Neutrophil (primary cell): Measurements from ENCODE around the gene RABGGTB.

Experiments used
- H3K27ac ChIP-seq: fragments of 200-600 bp; sonication (generic); 2 replicates; pipeline ENCODE4 v1.5.1; 2016; ENCODE audit warnings: mild to moderate bottlenecking, moderate library complexity
- H3K27me3 ChIP-seq: fragments of 200-600 bp; sonication (generic); 2 replicates; pipeline ENCODE4 v1.6.0; 2016; ENCODE audit warnings: mild to moderate bottlenecking
- H3K36me3 ChIP-seq: fragments of 200-600 bp; sonication (generic); 2 replicates; pipeline ENCODE4 v1.5.1; 2017
- H3K4me1 ChIP-seq, 2 experiments: fragments of 200-600 bp in 1 of 2; sonication (generic) in 1 of 2; 1 replicate in 1 of 2; 2 replicates in 1 of 2; pipeline versions ENCODE4 v1.5.1 to v1.6.1; 2013 to 2016; ENCODE audit warnings: low read depth in 1 of 2, low read length in 1 of 2, mild to moderate bottlenecking in 1 of 2, moderate library complexity in 1 of 2; ENCODE audit not compliant: control insufficient read depth in 1 of 2, insufficient read depth in 1 of 2
- H3K4me3 ChIP-seq, 2 experiments: fragments of 200-600 bp in 1 of 2; sonication (generic) in 1 of 2; 1 replicate in 1 of 2; 2 replicates in 1 of 2; pipeline ENCODE4 v1.5.1; 2013 to 2016; ENCODE audit warnings: low read depth in 1 of 2, low read length in 1 of 2, mild to moderate bottlenecking in 1 of 2, moderate library complexity in 1 of 2
- H3K9me3 ChIP-seq: fragments of 200-600 bp; sonication (generic); 2 replicates; pipeline ENCODE4 v1.5.1; 2016
- CTCF ChIP-seq: fragments of 200-600 bp; sonication (generic); IDR thresholded peaks from 2 replicates; pipeline ENCODE4 v1.5.1; 2016; ENCODE audit warnings: antibody characterized with exemption

The RABGGTB gene

DNA sequence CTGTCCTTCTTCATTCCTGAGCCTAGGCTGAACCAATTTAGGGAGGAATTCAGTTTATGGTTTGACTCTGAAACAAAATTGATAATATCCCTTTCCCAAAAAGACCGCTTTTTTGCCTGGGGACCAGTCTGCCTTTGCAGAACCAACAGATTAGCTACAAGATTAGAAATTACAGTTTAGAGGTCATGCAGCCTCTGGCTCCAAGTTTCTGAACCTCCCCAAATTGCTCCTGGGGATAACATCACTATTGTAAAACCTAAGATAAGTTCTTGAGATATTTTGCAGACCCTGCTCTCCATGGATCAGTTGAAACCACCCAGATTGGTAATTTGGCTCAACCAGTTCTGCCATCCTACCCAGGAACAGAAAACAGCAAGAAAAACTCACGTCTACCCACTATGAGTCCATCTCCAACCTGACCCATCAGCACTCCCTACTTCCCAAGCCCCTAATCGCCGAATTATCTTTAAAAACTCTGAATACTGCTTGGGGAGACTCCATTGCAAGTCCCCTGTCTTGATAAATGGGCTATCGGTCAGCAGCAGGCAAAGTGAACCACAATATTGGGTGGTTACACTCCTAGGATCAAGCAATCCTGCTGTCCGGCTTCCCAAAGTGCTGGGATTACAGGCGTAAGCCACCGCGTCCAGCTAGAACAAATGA is 605 bp upstream of the RABGGTB start:
- peak overlapping the region; percentile 87 for H3K27ac ChIP-seq
- peak overlapping the region; percentile 74 to 76 for H3K4me3 ChIP-seq
- TF ChIP-seq CTCF: no peak
- H3K36me3 ChIP-seq: peaks cover 12% of the 10 kb centered on the region
- H3K4me1 ChIP-seq: peaks cover 40 to 41% of the 10 kb centered on the region in 2 experiments
- H3K9me3 ChIP-seq: no peaks in the 10 kb centered on the region
- H3K27me3 ChIP-seq: no peaks in the 10 kb centered on the region

DNA sequence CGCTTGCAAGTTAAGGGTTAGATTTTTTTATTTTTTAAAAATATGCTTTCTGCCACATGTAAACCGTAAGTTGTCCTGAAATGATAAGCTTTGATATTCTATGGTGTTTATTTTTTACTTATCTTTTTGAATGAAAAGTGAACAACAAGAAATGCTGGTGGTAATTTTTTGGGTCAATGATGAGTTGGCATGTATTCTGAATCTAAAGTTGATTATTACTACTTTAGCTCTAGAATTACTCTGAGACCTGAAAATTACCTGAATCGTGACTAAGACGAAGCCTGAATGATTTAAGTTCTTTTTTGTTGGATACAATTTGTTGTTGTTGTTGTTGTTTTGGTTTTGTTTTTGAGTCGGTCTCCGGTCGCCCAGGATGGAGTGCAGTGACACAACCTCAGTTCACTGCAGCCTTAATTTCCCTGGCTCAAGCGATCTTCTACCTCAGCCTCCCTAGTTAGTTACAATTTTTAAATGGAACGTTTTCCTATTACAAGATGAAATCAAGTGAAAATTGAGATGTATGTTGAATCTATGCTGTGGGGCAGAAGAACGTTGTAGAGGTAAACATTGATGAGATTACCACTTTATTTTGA is 941 bp downstream of the RABGGTB start:
- Histone ChIP-seq H3K36me3 (peaks cover 28% of the 10 kb centered on the region), H3K27me3 (no peaks in the 10 kb centered on the region), H3K4me1 (peaks cover 40 to 41% of the 10 kb centered on the region in 2 experiments), H3K9me3 (no peaks in the 10 kb centered on the region), H3K27ac (peak overlapping the region; percentile 87), H3K4me3 (peak overlapping the region; percentile 74 to 76)
- TF ChIP-seq CTCF: no peak

DNA sequence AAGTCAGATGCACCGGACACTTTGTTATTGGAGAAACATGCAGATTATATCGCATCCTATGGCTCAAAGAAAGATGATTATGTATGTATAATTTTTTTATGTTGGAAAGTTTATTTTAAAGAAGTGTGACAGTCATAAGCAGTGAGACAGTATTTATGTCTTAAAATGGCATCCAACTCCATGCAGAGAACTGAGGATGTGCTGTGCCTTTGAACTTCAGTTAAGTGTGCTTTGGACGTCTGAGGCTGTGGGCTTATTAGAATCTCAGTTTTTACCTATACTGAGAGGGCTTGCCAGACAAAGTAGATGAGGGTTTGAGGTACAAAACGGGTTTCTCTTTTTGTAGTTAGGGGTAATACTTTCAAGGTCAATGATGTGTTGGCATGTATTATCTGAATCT is 1.5 kb downstream of the RABGGTB start:
- Histone ChIP-seq H3K36me3 (peaks cover 33% of the 10 kb centered on the region), H3K27me3 (no peaks in the 10 kb centered on the region), H3K4me3 (peak overlapping the region in 1 of 2 experiments; percentile 74), H3K4me1 (peaks cover 40 to 41% of the 10 kb centered on the region in 2 experiments), H3K27ac (peak overlapping the region; percentile 87), H3K9me3 (no peaks in the 10 kb centered on the region)
- TF ChIP-seq CTCF: no peak

DNA sequence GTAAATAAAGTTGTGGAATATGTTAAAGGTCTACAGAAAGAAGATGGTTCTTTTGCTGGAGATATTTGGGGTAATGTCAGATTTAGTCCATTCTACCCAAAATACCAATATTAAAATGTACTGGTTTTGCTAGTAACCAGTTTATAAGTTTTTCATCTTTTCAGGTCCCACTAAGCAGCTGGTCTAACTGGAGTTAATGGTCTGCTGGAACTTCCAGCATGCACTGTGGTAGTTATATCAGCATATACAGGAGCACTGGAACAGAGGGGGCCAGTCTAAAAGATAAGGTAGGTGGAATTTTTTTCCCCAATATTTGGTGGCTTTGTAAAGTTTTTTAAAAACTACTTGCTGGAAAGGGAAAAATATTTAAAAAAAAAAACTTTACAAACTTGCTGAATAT is 3.9 kb downstream of the RABGGTB start:
- TF ChIP-seq CTCF: no peak
- Histone ChIP-seq H3K27ac (no peak overlapping the region), H3K27me3 (no peaks in the 10 kb centered on the region), H3K9me3 (no peaks in the 10 kb centered on the region), H3K4me1 (peaks cover 29 to 31% of the 10 kb centered on the region in 2 experiments), H3K36me3 (peaks cover 58% of the 10 kb centered on the region), H3K4me3 (no peak overlapping the region)

DNA sequence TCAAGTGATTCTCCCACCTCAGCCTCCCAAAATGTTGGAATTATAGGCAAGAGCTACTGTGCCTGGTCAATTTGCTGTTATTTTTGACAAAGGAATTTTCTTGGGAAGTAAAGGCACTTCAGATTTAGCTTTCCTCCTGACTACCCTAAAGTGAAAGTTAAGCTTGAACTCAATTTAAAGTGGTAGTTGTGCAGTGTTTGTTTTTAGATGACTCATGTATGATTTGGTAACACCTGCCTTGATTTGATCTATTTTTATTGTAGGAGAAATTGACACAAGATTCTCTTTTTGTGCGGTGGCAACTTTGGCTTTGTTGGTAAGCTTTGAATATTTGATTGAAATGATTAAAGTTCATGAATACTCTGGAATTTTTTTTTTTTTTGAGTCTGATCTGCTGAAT is 5.0 kb downstream of the RABGGTB start:
- Histone ChIP-seq H3K4me3 (no peak overlapping the region), H3K9me3 (no peaks in the 10 kb centered on the region), H3K4me1 (peaks cover 22 to 23% of the 10 kb centered on the region in 2 experiments), H3K36me3 (peaks cover 68% of the 10 kb centered on the region), H3K27ac (no peak overlapping the region), H3K27me3 (no peaks in the 10 kb centered on the region)
- TF ChIP-seq CTCF: no peak
